Stimulated activated CD4-positive, alpha-beta T cell treated with anti-CD3 and anti-CD28 coated beads, Interleukin-12 subunit alpha, Interleukin-12 subunit beta, amount 100 ng/mL, for 48 hours (primary cell): ENCODE data around the gene FGF12.

ENCODE experiments used
- DNase-seq, 3 donors: peaks; one replicate each; pipeline ENCODE4 v3.0.0-alpha.2; 2020; ENCODE audit warnings: low read depth in 2 of 3, low spot score in 1 of 3

Gene FGF12

DNA sequence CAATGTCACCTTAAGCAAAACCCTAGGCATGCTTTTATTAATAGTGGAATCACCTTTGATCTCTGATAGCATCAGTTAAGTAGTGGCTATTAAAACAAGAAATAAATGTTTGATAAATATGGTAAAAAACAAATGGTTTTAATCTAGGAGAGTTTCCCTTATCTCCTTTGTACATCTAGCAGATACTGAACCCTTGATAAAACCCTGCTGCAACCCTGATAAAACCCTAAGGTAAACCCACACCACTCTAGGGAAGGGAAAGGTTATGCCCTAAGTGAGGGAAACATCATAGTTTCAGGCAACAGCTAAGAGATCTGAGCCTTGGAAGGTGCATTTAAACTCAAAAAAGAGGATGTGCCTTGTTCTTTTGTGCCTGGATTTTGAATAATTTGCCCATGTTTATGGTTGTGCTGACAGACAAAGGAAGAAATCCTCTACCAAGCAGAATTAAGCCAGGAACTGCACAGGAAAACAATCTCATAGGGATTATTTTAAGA lies 309.7 kb downstream of the FGF12 start:
- DNase-seq: no peak

DNA sequence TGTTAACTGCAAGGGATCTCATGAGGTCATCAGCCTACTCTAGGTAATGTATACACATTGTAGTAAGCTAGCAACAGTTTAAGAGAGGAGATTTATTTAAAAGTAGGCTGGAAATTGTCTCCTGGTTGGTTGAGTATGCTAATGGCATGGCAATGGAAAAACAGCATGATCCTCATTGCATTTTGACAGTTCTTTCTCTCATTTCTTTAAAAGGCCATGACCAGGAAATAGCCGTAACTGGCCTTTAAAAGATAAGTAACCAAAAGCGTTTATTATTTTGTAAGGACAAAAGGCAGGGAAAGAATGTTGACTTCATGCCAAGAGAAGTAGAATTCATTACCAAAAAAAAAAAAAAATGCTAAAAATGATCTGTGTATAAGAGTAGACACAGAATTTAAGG lies 310.3 kb downstream of the FGF12 start:
- no peak for DNase-seq

DNA sequence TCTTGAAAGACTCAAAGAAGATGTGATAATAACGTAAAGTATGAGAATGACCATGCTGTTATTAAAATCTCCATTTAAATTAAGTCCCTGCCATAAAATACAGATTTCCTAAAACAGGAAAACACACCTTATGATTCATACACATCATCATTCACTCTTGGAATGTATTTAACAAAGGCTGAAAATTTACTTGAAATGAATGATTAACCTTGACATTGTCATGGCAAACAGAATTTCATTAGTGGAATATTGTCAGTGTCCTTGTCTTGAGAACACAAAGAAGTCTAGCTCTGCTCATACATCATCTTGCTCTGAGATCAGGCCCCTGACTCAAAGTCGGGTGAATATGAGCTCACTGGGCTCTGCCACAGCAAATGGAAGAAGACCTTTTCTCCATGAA lies 313.9 kb downstream of the FGF12 start:
- DNase-seq: no peak

DNA sequence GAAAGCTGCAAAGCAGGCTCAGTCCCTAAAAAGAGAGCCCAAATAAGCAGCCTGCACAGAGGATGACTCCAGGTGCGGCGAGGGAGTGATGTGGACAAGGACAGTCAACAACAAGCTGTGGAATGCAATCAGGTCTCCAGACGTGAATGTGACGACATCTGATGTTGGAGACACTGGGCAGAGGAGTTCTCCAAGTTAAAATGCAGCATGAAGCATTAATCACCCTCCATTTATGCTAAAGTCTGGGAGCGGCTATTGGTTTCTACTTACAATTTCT lies 316.7 kb downstream of the FGF12 start:
- no peak for DNase-seq

DNA sequence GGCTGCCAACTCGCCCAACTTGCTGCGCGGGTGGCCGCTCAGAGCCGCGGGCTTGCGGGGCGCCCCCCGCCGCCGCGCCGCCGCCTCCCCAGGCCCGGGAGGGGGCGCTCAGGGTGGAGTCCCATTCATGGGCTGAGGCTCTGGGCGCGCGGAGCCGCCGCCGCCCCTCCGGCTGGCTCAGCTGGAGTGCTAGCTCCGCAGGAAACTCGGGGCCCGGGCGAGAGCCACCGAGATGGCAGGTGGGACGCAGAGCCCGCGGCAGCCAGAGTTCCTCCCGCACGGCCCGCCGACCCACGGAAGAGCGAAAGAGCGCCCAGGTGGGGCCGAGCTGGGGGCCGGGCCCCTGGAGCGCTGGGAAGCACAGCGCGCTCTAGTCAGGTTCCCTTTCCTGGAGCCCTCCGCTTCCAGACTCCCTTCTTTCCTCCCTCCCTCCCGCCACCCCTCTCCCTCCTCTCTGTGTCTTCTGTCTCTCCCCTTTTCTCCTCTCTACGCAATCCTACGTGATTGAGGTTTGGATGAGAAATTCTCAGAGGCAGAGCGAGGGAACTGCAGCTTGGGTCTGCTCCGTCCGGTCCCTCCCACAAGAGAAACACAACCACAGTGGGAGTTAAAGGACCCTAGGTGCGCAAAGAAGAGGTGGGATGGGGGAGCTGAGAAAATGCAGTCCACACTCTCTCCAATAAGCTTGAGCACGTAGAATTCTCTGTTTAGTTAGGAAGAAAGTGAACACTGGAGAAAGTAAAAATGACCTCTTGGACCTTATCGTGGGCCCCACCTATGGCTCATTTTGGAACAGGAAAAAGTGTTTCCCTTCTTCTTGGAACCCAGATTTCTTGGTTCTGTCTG lies 317.3 kb downstream of the FGF12 start:
- no peak for DNase-seq

DNA sequence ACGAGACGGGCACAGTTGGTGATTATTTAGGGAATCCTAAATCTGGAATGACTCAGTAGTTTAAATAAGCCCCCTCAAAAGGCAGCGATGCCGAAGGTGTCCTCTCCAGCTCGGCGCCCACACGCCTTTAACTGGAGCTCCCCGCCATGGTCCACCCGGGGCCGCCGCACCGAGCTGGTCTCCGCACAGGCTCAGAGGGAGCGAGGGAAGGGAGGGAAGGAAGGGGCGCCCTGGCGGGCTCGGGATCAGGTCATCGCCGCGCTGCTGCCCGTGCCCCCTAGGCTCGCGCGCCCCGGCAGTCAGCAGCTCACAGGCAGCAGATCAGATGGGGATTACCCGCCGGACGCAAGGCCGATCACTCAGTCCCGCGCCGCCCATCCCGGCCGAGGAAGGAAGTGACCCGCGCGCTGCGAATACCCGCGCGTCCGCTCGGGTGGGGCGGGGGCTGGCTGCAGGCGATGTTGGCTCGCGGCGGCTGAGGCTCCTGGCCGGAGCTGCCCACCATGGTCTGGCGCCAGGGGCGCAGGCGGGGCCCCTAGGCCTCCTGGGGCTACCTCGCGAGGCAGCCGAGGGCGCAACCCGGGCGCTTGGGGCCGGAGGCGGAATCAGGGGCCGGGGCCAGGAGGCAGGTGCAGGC lies 318.0 kb downstream of the FGF12 start:
- DNase-seq: no peak

DNA sequence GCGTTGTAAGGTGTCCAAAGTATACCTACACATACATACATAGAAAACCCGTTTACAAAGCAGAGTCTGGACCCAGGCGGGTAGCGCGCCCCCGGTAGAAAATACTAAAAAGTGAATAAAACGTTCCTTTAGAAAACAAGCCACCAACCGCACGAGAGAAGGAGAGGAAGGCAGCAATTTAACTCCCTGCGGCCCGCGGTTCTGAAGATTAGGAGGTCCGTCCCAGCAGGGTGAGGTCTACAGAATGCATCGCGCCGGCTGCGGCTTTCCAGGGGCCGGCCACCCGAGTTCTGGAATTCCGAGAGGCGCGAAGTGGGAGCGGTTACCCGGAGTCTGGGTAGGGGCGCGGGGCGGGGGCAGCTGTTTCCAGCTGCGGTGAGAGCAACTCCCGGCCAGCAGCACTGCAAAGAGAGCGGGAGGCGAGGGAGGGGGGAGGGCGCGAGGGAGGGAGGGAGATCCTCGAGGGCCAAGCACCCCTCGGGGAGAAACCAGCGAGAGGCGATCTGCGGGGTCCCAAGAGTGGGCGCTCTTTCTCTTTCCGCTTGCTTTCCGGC lies 318.6 kb downstream of the FGF12 start:
- DNase-seq: no peak

DNA sequence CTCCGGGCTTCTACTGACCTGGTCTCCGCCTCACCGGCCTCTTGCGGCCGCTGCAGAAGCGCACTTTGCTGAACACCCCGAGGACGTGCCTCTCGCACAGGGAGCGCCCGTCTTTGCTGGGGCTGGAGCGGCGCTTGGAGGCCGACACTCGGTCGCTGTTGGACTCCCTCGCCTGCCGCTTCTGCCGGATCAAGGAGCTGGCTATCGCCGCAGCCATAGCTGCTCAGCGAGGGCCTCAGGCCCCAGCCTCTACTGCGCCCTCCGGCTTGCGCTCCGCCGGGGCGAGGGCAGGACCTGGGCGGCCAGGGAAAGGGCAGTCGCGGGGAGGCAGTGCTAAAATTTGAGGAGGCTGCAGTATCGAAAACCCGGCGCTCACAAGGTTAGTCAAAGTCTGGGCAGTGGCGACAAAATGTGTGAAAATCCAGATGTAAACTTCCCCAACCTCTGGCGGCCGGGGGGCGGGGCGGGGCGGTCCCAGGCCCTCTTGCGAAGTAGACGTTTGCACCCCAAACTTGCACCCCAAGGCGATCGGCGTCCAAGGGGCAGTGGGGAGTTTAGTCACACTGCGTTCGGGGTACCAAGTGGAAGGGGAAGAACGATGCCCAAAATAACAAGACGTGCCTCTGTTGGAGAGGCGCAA lies 319.2 kb downstream of the FGF12 start:
- no peak for DNase-seq

DNA sequence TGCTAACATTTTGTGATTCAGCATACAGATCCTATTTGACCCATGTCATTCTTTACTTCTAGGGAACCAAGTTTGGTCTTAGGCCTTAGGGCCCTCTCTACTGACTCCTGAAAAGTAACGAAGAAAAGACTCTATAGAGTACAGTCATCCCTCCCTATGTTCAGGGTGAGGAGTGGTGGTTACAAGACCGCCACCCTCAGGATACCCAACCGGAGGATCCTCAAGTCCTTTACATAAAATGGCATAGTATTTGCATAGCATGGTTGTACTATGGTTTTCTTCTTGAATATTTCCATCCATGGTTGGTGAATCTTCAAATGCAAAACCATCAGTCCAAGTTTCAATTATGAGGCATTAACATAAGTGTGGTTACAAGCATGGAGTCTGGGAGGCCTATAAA lies 327.6 kb downstream of the FGF12 start:
- no peak for DNase-seq

DNA sequence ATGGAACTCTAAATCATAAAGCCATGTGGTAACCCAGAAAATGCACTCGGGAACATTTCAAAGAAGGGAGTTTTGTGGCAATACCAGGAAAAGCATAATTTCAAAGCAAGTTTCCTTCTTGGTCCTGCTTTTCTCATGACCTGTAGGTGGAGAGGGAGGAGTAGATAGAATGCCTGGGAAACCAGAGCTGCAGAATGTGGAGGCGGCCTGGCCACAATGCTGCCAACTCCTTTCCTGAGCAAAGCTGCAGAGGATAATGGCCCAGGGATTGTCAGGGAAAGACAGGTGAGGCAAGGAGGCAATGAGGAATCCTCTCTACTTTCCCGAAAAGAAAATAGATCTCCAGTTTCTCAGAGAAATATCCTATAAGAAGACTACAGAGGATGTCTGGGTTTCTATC lies 330.3 kb downstream of the FGF12 start:
- DNase-seq: no peak

DNA sequence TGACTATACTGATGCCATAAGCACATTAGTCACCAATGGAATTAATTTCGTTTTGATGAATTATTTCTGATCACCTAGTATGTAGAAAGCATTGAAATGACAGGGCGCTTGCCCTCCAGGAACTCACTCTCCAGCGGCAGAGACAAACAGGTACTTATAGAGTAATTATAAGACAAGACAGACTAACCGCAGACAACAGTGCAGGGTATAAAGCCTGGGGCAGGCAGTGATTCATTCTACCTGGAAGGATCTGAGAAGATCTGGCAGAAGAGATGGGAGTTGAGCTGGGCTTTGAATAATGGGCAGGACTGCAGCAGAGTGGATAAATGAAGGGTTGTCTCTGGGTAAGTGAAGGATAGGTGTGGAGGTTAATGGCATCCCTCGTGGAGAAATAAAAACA lies 331.8 kb downstream of the FGF12 start:
- no peak for DNase-seq

DNA sequence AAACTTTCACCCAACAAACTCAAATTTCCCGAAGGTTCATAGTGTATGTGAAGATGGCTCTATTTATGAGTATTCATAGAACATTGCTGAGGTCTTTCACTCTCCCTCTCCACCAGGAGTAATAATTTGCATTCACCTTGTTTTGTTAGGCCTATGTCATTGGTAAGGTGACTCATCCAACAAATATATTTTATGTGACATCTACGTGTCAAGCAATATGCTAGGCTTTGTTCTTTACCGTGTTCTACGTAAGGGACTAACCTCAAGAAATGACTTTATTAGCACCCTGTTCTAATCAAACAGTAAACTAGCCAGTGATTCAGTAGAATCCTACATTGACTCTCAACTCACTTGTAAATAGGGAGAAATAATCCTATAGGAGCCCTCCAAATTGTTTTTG lies 334.4 kb downstream of the FGF12 start:
- no peak for DNase-seq

DNA sequence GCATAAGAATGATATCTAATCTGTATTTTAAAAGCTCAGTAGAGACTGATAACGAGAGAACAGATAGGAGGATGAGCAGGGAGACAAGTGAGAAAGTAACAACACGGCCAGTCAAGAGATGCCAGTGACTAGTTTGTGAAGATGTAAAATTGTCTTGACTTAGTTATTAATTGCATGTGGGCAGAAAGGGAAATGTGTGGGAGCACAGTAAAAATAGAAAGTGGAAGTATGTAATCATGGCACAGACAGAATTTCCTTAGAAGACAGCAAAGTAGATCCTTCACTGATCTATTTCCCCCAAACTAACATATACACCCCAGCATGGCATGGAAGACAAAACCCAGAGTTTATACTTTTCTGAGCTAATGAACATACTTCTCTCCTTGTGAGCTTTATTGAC lies 344.5 kb downstream of the FGF12 start:
- DNase-seq: no peak

DNA sequence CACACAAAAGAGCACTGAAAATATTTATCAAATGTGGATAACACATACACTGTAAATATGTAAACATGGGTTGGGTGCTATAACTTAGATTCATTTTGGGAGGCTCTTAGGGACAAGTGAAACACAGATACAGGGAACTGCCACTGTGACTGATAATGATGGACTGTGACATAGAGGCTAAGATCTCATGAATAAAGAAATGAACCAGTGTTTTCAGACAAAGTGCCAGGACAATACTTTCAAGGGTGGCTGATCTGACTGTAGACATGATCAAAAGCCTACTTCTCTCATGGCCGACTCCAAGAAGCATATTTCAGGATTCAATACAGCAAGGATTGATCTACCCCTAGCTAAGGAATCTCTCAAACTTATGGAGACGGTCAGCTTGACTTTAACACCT lies 353.8 kb downstream of the FGF12 start:
- DNase-seq: no peak

DNA sequence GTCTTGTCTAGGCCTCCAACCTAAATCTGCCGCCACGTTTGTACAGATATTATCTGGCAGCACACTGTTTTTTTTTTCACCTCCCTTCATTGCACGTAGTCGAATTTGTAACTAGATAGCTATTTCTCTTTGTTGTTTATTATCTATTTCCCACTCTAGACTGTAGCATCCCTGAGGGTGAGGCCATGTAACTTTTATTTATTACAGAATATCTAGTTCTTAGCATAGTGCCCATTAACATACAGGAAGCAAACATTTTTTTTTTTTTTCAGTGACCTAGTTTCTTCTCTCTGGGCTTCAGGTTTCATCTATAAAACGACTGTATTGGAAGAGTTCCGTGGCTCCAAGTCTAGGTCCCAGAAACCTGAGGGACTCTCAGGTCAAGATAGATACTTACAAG lies 354.3 kb downstream of the FGF12 start:
- no peak for DNase-seq

DNA sequence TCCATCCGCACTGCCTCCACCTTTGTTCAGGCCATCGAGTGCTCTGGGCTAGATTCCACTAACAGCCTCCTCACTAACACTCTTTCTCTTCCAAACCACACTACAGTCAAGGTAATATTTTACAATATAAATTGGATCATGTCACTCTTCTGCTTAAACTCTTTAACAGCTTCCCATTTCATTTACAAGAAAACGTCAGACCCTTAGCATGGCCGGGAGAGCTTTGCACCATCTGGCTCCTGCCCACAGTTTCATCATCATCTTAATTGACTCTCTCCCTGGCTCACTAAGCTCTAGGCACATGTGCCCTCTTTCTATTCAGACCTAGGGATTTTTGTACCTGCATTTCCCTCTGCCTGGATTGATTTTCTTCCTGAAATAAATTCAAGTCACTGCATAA lies 354.7 kb downstream of the FGF12 start:
- DNase-seq: no peak

DNA sequence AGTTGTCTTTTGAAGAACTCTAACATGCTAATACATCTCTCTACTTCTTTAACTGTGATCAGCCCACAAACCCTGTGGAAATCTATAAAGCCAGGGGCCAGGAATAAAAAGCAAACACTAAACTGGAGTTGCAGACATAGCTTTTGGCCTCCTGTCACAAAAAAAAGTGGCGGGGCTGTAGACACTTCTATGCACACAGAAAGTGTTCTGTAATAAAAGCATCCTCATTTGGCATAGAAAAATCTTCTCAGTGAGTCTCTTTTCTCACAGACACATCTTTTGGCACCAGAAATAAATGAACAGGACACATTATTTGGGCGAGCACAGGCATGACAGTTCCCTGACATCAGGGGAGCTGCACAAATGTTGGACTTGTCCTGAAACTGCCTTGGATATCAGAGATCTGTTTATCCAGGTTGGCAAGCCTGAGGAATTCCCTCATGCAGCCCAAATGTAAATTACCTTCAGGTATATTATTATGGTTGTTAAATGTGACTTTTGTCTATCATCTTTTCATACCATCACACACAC lies 355.4 kb downstream of the FGF12 start:
- no peak for DNase-seq

DNA sequence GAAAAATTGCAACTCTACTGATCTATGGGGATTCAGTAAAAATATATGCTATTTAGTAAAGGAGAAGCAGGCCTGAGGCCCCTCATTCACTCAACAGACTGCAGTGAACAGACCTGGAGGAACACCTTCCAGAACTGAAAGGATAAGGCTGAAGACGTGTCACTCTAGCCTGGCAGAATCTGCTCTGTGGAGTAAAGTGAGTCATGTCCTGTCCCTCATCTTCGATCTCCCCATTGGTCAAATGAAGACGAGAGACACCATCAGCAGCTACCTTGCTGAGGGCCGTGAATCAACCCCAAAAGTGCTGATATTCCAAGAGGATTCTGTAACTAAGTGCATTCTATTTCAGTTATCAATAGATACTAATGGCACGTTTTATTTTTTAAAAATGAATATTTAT lies 359.7 kb downstream of the FGF12 start:
- no peak for DNase-seq

DNA sequence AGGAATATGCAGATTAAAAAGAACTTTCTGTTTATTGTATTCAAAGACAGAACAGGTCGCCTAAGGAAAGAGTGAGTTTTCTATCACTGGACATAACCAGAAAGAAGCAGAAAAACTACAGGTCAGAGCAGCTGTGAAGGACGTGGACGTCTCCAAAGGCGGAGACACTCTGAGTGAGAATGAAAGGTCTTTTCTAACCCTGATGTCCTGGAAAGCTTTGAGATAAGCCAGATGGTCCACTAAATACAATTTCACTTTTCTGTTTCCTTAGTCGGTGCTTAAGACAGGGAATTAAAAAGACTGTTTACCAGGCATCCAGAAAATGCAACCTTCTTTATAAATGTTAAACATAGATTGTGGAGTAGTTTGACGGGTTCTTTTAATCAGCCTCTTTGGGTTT lies 360.4 kb downstream of the FGF12 start:
- no peak for DNase-seq

DNA sequence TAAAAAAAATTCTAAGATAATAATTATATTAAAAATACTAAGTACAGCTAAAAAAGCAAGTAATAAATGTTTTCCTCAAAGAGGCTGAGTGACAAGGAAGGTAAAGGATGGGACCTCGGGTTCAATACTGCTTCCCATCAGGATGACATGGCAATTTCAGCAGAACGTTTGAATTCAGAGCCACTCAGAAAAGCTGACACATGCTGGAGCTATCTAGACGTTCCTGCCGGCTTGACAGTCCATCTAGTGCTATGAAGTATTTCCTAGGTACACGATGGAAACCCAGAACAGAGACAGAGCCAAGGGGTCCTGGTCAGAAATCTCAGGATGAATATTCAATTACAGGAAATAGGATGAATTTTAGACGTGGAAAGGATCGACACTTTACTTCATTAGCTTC lies 361.8 kb downstream of the FGF12 start:
- no peak for DNase-seq

DNA sequence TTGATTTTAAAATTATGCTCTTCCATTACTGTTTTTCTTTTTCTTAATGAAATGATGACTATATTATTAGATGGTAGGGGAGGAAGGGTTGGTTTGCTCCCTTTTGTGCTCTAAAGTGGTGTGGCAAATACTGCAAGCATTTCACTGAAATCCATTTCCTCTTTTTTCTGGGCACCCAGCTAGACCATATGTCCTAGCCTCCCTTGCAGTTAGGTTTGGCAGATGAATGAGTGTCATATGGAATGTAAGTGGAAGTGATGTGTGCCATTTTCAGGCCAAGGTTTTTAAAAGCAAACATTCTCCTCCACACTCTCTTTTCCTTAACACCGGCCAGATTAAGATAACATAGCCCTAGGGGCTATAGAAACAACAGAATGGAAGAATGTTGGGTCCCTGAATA lies 363.0 kb downstream of the FGF12 start:
- no peak for DNase-seq

DNA sequence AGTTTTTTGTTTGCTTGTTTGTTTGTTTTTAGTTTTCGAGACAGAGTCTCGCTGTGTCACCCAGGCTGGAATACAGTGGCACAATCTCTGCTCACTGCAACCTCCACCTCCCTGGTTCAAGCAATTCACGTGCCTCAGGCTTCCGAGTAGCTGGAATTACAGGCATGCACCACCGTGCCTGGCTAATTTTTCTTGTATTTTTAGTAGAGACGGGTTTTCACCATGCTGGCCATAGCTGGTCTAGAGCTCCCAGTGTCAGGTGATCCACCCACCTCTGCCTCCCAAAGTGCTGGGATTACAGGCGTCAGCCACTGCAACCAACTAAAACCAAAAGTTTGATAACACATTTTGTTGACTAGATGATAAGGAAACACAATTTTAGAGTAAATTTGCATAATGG lies 372.7 kb downstream of the FGF12 start:
- no peak for DNase-seq
